GM10266 (cell line): ENCODE measurements around the gene FAM161B.

Source experiments
- DNase-seq: peaks from one replicate; pipeline ENCODE4 v3.0.0; 2012; ENCODE audit errors: extremely low spot score
- CTCF ChIP-seq: IDR thresholded peaks from 2 replicates; pipeline ENCODE4 v1.5.1; 2012; ENCODE audit warnings: mild to moderate bottlenecking, low read depth; ENCODE audit not compliant: control insufficient read depth, insufficient read depth; ENCODE audit errors: missing control alignments

The FAM161B gene

GRCh38 chr14:73887694-73888459 lies 62.0 kb downstream of the FAM161B start:
- TF ChIP-seq CTCF, result no peak
- no peak for DNase-seq

- no peak for TF ChIP-seq CTCF
- no peak for DNase-seq
Measured at GRCh38 chr14:73887318-73887616, 62.6 kb downstream of the FAM161B start.

- DNase-seq, result peak; percentile 87
- TF ChIP-seq CTCF, result no peak
Measured at GRCh38 chr14:73886449-73887317, 63.2 kb downstream of the FAM161B start, which contains the start of gene ZNF410. TSS of gene ZNF410 (plus strand) at chr14:73886859. CDS start at chr14:73892176, 5,317 bp downstream.

- DNase-seq, result peak; percentile 20
- no peak for TF ChIP-seq CTCF
Measured at GRCh38 chr14:73884438-73885190, 65.3 kb downstream of the FAM161B start.
